H9 (cell line): ENCODE results near the gene PRSS56. TPM values are rescaled to one million over a fixed set of nuclear protein-coding genes. Genes with fewer than 3 reads are reported as not detected.
A peak's percentile ranks its signal among the peaks of the same experiment; 100 is the strongest.

Experiments
- DNase-seq: peaks from one replicate; pipeline ENCODE4 v3.0.0-alpha.2; 2017
- H2AFZ ChIP-seq: one replicate; pipeline ENCODE4 v1.6.1; 2013; ENCODE audit warnings: mild to moderate bottlenecking, low read length, control low read depth, moderate library complexity
- H2AK5ac ChIP-seq: 2 replicates; pipeline ENCODE4 v1.6.1; 2013; ENCODE audit warnings: low read length, control low read depth, mixed read lengths; ENCODE audit not compliant: insufficient read length
- H2BK120ac ChIP-seq: one replicate; pipeline ENCODE4 v1.6.1; 2013; ENCODE audit warnings: low read depth, mild to moderate bottlenecking, low read length, control low read depth, inconsistent platforms; ENCODE audit not compliant: poor library complexity, severe bottlenecking
- H2BK12ac ChIP-seq: 2 replicates; pipeline ENCODE4 v1.6.1; 2013; ENCODE audit warnings: low read length, control low read depth, mixed read lengths, low read depth; ENCODE audit not compliant: insufficient read length
- H2BK15ac ChIP-seq: 2 replicates; pipeline ENCODE4 v1.6.1; 2013; ENCODE audit warnings: low read depth, low read length, control low read depth
- H2BK20ac ChIP-seq: one replicate; pipeline ENCODE4 v1.6.1; 2013; ENCODE audit warnings: low read depth, mild to moderate bottlenecking, low read length, control low read depth, inconsistent platforms; ENCODE audit not compliant: poor library complexity, severe bottlenecking
- H2BK5ac ChIP-seq: 2 replicates; pipeline ENCODE4 v1.6.1; 2013; ENCODE audit warnings: low read length, control low read depth, mixed read lengths; ENCODE audit not compliant: insufficient read length
- H3K14ac ChIP-seq: 2 replicates; pipeline ENCODE4 v1.6.1; 2013; ENCODE audit warnings: low read length, control low read depth; ENCODE audit not compliant: insufficient read depth
- H3K18ac ChIP-seq: 2 replicates; pipeline ENCODE4 v1.6.1; 2013; ENCODE audit warnings: low read depth, mild to moderate bottlenecking, mixed read lengths, low read length, control low read depth; ENCODE audit not compliant: insufficient read length
- H3K23ac ChIP-seq: 2 replicates; pipeline ENCODE4 v1.6.1; 2013; ENCODE audit warnings: low read length, control low read depth, mixed read lengths, low read depth; ENCODE audit not compliant: insufficient read length
- H3K23me2 ChIP-seq: 2 replicates; pipeline ENCODE4 v1.6.1; 2013; ENCODE audit warnings: low read depth, mild to moderate bottlenecking, mixed read lengths, low read length, control low read depth; ENCODE audit not compliant: insufficient read length, poor library complexity, severe bottlenecking
- H3K27ac ChIP-seq: 2 replicates; pipeline ENCODE4 v1.5.1; 2013; ENCODE audit warnings: low read length, control low read depth, mixed read lengths, low read depth; ENCODE audit not compliant: insufficient read length
- H3K27me3 ChIP-seq: 2 replicates; pipeline ENCODE4 v1.6.1; 2013; ENCODE audit warnings: low read length, control low read depth, inconsistent platforms; ENCODE audit not compliant: insufficient read depth
- H3K4ac ChIP-seq: 2 replicates; pipeline ENCODE4 v1.6.1; 2013; ENCODE audit warnings: low read depth, mild to moderate bottlenecking, control low read depth, inconsistent platforms, low read length, moderate library complexity
- H3K4me1 ChIP-seq: 2 replicates; pipeline ENCODE4 v1.6.1; 2013; ENCODE audit warnings: low read length, control low read depth, inconsistent platforms; ENCODE audit not compliant: insufficient read depth
- H3K4me2 ChIP-seq: 2 replicates; pipeline ENCODE4 v1.6.1; 2013; ENCODE audit warnings: low read length, control low read depth, mixed read lengths; ENCODE audit not compliant: insufficient read length, insufficient read depth
- H3K56ac ChIP-seq: 2 replicates; pipeline ENCODE4 v1.6.1; 2013; ENCODE audit warnings: low read depth, mild to moderate bottlenecking, mixed read lengths, low read length, control low read depth; ENCODE audit not compliant: insufficient read length
- H3K79me1 ChIP-seq: 2 replicates; pipeline ENCODE4 v1.6.1; 2013; ENCODE audit warnings: low read depth, mild to moderate bottlenecking, moderate library complexity, low read length, control low read depth, inconsistent platforms; ENCODE audit not compliant: insufficient read depth, poor library complexity, severe bottlenecking
- H3K79me2 ChIP-seq: 2 replicates; pipeline ENCODE4 v1.6.1; 2013; ENCODE audit warnings: low read length, control low read depth, inconsistent platforms; ENCODE audit not compliant: insufficient read depth
- H3K9ac ChIP-seq: 2 replicates; pipeline ENCODE4 v1.6.1; 2013; ENCODE audit warnings: low read length, control low read depth, mixed read lengths; ENCODE audit not compliant: insufficient read length; ENCODE audit errors: extremely low read depth
- H3K9me3 ChIP-seq: one replicate; pipeline ENCODE4 v1.6.1; 2013; ENCODE audit warnings: low read depth, low read length, inconsistent platforms; ENCODE audit not compliant: control insufficient read depth
- H3T11ph ChIP-seq: one replicate; pipeline ENCODE4 v1.6.1; 2013; ENCODE audit warnings: mild to moderate bottlenecking, low read length, control low read depth, inconsistent platforms
- H4K20me1 ChIP-seq: one replicate; pipeline ENCODE4 v1.6.1; 2013; ENCODE audit not compliant: control insufficient read depth, insufficient read length, insufficient read depth
- H4K5ac ChIP-seq: 2 replicates; pipeline ENCODE4 v1.6.1; 2013; ENCODE audit warnings: low read depth, mild to moderate bottlenecking, mixed read lengths, low read length, control low read depth; ENCODE audit not compliant: insufficient read length
- H4K8ac ChIP-seq: replicated peaks from 2 replicates; pipeline ENCODE4 v1.6.1; 2013; ENCODE audit warnings: low read length, control low read depth, mixed read lengths, low read depth; ENCODE audit not compliant: insufficient read length
- H4K91ac ChIP-seq: 2 replicates; pipeline ENCODE4 v1.6.1; 2013; ENCODE audit warnings: low read depth, mild to moderate bottlenecking, moderate library complexity, mixed read lengths, low read length, control low read depth; ENCODE audit not compliant: insufficient read length
- H3K27ac Mint-ChIP-seq, 3 experiments: 2 replicates in 2 of 3; 3 replicates in 1 of 3; pipeline ENCODE4 v1.8.0; 2020 to 2021; ENCODE audit warnings: mixed read lengths in 3 of 3, mild to moderate bottlenecking in 1 of 3, moderate library complexity in 1 of 3
- H3K27me3 Mint-ChIP-seq: 2 replicates; pipeline ENCODE4 v1.8.0; 2021; ENCODE audit warnings: low read depth, mild to moderate bottlenecking, moderate library complexity, mixed read lengths
- H3K36me3 Mint-ChIP-seq, 3 experiments: 2 replicates in 2 of 3; 3 replicates in 1 of 3; pipeline ENCODE4 v1.8.0; 2020 to 2021; ENCODE audit warnings: low read depth in 3 of 3, mixed read lengths in 3 of 3; ENCODE audit not compliant: insufficient read depth in 1 of 3
- H3K4me1 Mint-ChIP-seq, 2 experiments: 2 replicates each; pipeline ENCODE4 v1.8.0; 2020; ENCODE audit warnings: mixed read lengths in 2 of 2
- H3K4me3 Mint-ChIP-seq, 2 experiments: 2 replicates in 1 of 2; 3 replicates in 1 of 2; pipeline ENCODE4 v1.8.0; 2020 to 2021; ENCODE audit warnings: mild to moderate bottlenecking in 2 of 2, mixed read lengths in 2 of 2, moderate library complexity in 1 of 2
- H3K9me3 Mint-ChIP-seq, 2 experiments: 2 replicates in 1 of 2; 3 replicates in 1 of 2; pipeline ENCODE4 v1.8.0; 2020; ENCODE audit warnings: mild to moderate bottlenecking in 2 of 2, mixed read lengths in 2 of 2, moderate library complexity in 1 of 2
- CTCF ChIP-seq: fragments of 200-600 bp; sonication (generic); conservative IDR thresholded peaks from 3 replicates; pipeline ENCODE4 v1.8.0; 2021; ENCODE audit warnings: antibody characterized with exemption, mild to moderate bottlenecking
- WGBS: extraction: QIAGEN DNeasy Blood & Tissue Kit; methylation state at CpG from one replicate; pipeline ENCODE4 v1.1.7; 2013; ENCODE audit warnings: missing lambda C conversion rate, low lambda C conversion rate, mixed read lengths; ENCODE audit not compliant: insufficient read length; ENCODE audit errors: extremely low coverage; 5-methylcytosine and 5-hydroxymethylcytosine counted together
- total RNA-seq: library from RNA; stranded (reverse); gene quantifications from 2 replicates; pipeline ENCODE4 v1.2.1, GENCODE V29; 2021

Gene PRSS56
- total RNA-seq, 1 experiment from 2014 or later, result not detected

- H3K36me3 Mint-ChIP-seq, result no peaks in the 10 kb centered on the region
- H3K9me3 Mint-ChIP-seq, result no peaks in the 10 kb centered on the region
Measured at GRCh38 chr2:232528746-232529460, 8.7 kb downstream of the PRSS56 start.

More at GRCh38 chr2:232528746-232529460, 8.7 kb downstream of the PRSS56 start:
- H2BK120ac ChIP-seq, result no peak overlapping the region
- no peak overlapping the region for H4K8ac ChIP-seq
- no peak overlapping the region for H2AFZ ChIP-seq
- no peak overlapping the region for H3K27ac ChIP-seq
- H3T11ph ChIP-seq, result no peak overlapping the region
- Mint-ChIP-seq H3K4me1 (peaks cover 9 to 24% of the 10 kb centered on the region in 2 experiments), H3K4me3 (no peak overlapping the region; a peak in 1 of 5 replicates), H3K27ac (peak overlapping the region in 1 of 3 experiments; percentile 28; a peak in 1 of 7 replicates), H3K27me3 (peaks cover 58% of the 10 kb centered on the region)
- no peak overlapping the region for H2BK20ac ChIP-seq
- no peak overlapping the region for H4K91ac ChIP-seq
- no CpG with 5 or more reads among the region's 11 CpGs for WGBS
- no peaks in the 10 kb centered on the region for H4K20me1 ChIP-seq
- H3K9me3 ChIP-seq, result no peaks in the 10 kb centered on the region
- no peaks in the 10 kb centered on the region for H3K79me1 ChIP-seq
- no peak overlapping the region for H2AK5ac ChIP-seq
- H4K5ac ChIP-seq, result no peak overlapping the region
- no peak overlapping the region for H3K9ac ChIP-seq
- H3K23ac ChIP-seq, result no peak overlapping the region
- H3K18ac ChIP-seq, result no peak overlapping the region
- no peaks in the 10 kb centered on the region for H3K4me1 ChIP-seq
- H2BK5ac ChIP-seq, result no peak overlapping the region
- H3K4me2 ChIP-seq, result no peak overlapping the region
- no peak for TF ChIP-seq CTCF
- no peak overlapping the region for H2BK12ac ChIP-seq
- H3K23me2 ChIP-seq, result peaks cover 3% of the 10 kb centered on the region
- no peak overlapping the region for H3K56ac ChIP-seq
- no peak overlapping the region for H2BK15ac ChIP-seq
- no peak for DNase-seq
- H3K4ac ChIP-seq, result no peak overlapping the region
- no peak overlapping the region for H3K14ac ChIP-seq
- no peaks in the 10 kb centered on the region for H3K79me2 ChIP-seq
- H3K27me3 ChIP-seq, result no peaks in the 10 kb centered on the region
